CD14-positive monocyte (primary cell): ENCODE results near the gene FCN3. TPM values are rescaled to one million over a fixed set of nuclear protein-coding genes. Genes with fewer than 3 reads are reported as not detected.
A peak's percentile ranks its signal among the peaks of the same experiment; 100 is the strongest.

Source experiments
- DNase-seq, 3 donors: peaks; one replicate each; pipeline ENCODE4 v3.0.0-alpha.2; 2011 to 2022
- H2AFZ ChIP-seq: 2 replicates; pipeline ENCODE4 v1.6.0; 2012; ENCODE audit warnings: mild to moderate bottlenecking, low read depth, low read length, inconsistent platforms; ENCODE audit not compliant: insufficient read depth, poor library complexity, severe bottlenecking
- H3K27ac ChIP-seq, 2 donors: 1 replicate in 1 of 2; 2 replicates in 1 of 2; pipeline ENCODE4 v1.5.1; 2012 to 2013; ENCODE audit warnings: low read length in 2 of 2, control low read depth in 1 of 2, inconsistent platforms in 1 of 2, low read depth in 1 of 2, mild to moderate bottlenecking in 1 of 2
- H3K27me3 ChIP-seq, 2 donors: one replicate each; pipeline versions ENCODE4 v1.6.0 to v1.6.1; 2011 to 2013; ENCODE audit warnings: low read length in 2 of 2; ENCODE audit not compliant: control insufficient read depth in 2 of 2, insufficient read depth in 2 of 2
- H3K36me3 ChIP-seq, 2 donors: replicated peaks in 1 of 2; 1 replicate in 1 of 2; 2 replicates in 1 of 2; pipeline versions ENCODE4 v1.5.1 to v1.6.1; 2012 to 2013; ENCODE audit warnings: low read length in 2 of 2, control low read depth in 1 of 2, inconsistent platforms in 1 of 2, mild to moderate bottlenecking in 1 of 2; ENCODE audit not compliant: insufficient read depth in 2 of 2, control insufficient read depth in 1 of 2
- H3K4me1 ChIP-seq, 2 donors: 1 replicate in 1 of 2; 2 replicates in 1 of 2; pipeline versions ENCODE4 v1.5.1 to v1.6.1; 2012 to 2013; ENCODE audit warnings: low read length in 2 of 2, control low read depth in 1 of 2, inconsistent platforms in 1 of 2, mild to moderate bottlenecking in 1 of 2, moderate library complexity in 1 of 2; ENCODE audit not compliant: insufficient read depth in 2 of 2, control insufficient read depth in 1 of 2
- H3K4me2 ChIP-seq: replicated peaks from 2 replicates; pipeline ENCODE3; 2012; ENCODE audit warnings: low read length, moderate library complexity, mild to moderate bottlenecking; ENCODE audit not compliant: poor library complexity, severe bottlenecking; ENCODE audit errors: extremely low read depth
- H3K4me3 ChIP-seq, 3 experiments: fragments of 200-600 bp in 1 of 3; sonication (generic) in 1 of 3; replicated peaks in 1 of 3; 1 replicate in 2 of 3; 2 replicates in 1 of 3; pipeline ENCODE4 v1.5.1; 2011 to 2013; ENCODE audit warnings: low read length in 3 of 3, mild to moderate bottlenecking in 3 of 3, control low read depth in 2 of 3, low read depth in 2 of 3, inconsistent platforms in 1 of 3, moderate library complexity in 1 of 3
- H3K79me2 ChIP-seq: 2 replicates; pipeline ENCODE4 v1.6.0; 2012; ENCODE audit warnings: mild to moderate bottlenecking, control low read depth, inconsistent platforms, low read length, moderate library complexity; ENCODE audit not compliant: insufficient read depth
- H3K9ac ChIP-seq: 2 replicates; pipeline ENCODE4 v1.6.0; 2017; ENCODE audit warnings: low read length, mild to moderate bottlenecking; ENCODE audit not compliant: insufficient read depth, poor library complexity, severe bottlenecking
- H3K9me3 ChIP-seq, 2 donors: replicated peaks in 1 of 2; 1 replicate in 1 of 2; 2 replicates in 1 of 2; pipeline versions ENCODE4 v1.5.1 to v1.6.1; 2012 to 2013; ENCODE audit warnings: low read length in 2 of 2, control low read depth in 1 of 2; ENCODE audit not compliant: control insufficient read depth in 1 of 2, insufficient read depth in 1 of 2
- H4K20me1 ChIP-seq: 2 replicates; pipeline ENCODE4 v1.6.0; 2012; ENCODE audit warnings: mild to moderate bottlenecking, low read length, control low read depth, moderate library complexity; ENCODE audit not compliant: insufficient read depth
- H3K27ac Mint-ChIP-seq, 7 donors: one replicate each; pipeline ENCODE4 v1.8.0; 2020; ENCODE audit warnings: mild to moderate bottlenecking in 7 of 7, mixed read lengths in 7 of 7, moderate library complexity in 6 of 7, inconsistent platforms in 2 of 7
- H3K27me3 Mint-ChIP-seq, 3 donors: one replicate each; pipeline ENCODE4 v1.8.0; 2021 to 2022; ENCODE audit warnings: low read depth in 3 of 3, mild to moderate bottlenecking in 3 of 3, mixed read lengths in 3 of 3, moderate library complexity in 3 of 3, inconsistent platforms in 1 of 3
- H3K36me3 Mint-ChIP-seq, 2 donors: one replicate each; pipeline ENCODE4 v1.8.0; 2020; ENCODE audit warnings: mixed read lengths in 2 of 2, inconsistent platforms in 1 of 2, mild to moderate bottlenecking in 1 of 2
- H3K4me1 Mint-ChIP-seq: one replicate; pipeline ENCODE4 v1.8.0; 2020; ENCODE audit warnings: mild to moderate bottlenecking, mixed read lengths
- H3K4me3 Mint-ChIP-seq, 2 donors: one replicate each; pipeline ENCODE4 v1.8.0; 2020; ENCODE audit warnings: mild to moderate bottlenecking in 2 of 2, mixed read lengths in 2 of 2, moderate library complexity in 1 of 2
- H3K9me3 Mint-ChIP-seq, 7 donors: one replicate each; pipeline ENCODE4 v1.8.0; 2020 to 2022; ENCODE audit warnings: mixed read lengths in 7 of 7, mild to moderate bottlenecking in 6 of 7, moderate library complexity in 6 of 7, inconsistent platforms in 2 of 7
- CTCF ChIP-seq: fragments of 200-600 bp; IDR thresholded peaks from one replicate; pipeline ENCODE4 v1.8.0; 2022; ENCODE audit warnings: antibody characterized with exemption, mild to moderate bottlenecking
- WGBS: methylation state at CpG from one replicate; pipeline ENCODE4 v1.1.5; 2013; ENCODE audit warnings: missing lambda C conversion rate; ENCODE audit not compliant: insufficient coverage; 5-methylcytosine and 5-hydroxymethylcytosine counted together
- intact Hi-C, 2 donors: fragments of 100-400 bp; cut with micrococcal nuclease; formaldehyde crosslinking; loops; one replicate each; pipeline versions ENCODE4 v1.15.0 to v1.15.1; 2023
- polyA plus RNA-seq, 3 donors: library from polyadenylated mRNA; depleted of rRNA in 1 of 3; unstranded in 2 of 3; stranded (reverse) in 1 of 3; fragments of 300-500 nt in 2 of 3; fragments of >200 nt in 1 of 3; fragmentation: Illumina TruSeq in 2 of 3; gene quantifications; 1 replicate in 2 of 3; 2 replicates in 1 of 3; pipeline ENCODE4 v1.2.3, GENCODE V29; 2012 to 2021

The FCN3 gene
- polyA plus RNA-seq, 3 donors: not detected

DNA sequence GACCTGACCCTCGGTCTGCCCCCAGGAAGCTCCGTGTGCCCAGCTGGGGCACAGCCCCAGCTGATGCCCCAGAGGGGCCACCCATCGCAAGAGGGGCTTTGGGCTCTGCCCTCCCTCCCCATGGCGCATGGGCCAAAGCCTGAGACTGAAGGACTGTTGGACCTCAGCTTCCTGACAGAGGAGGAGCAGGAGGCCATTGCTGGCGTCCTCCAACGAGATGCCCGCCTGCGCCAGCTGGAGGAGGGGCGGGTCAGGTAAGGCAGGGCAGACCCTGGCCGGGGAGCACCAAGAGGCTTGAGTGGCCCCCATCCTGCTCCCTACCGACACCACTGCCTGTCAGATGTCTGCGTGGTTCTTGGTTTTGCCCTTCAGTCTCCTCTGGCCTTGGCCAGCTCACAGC, 29.4 kb downstream of the FCN3 start:
- Histone ChIP-seq H4K20me1 (peaks cover 4% of the 10 kb centered on the region), H3K36me3 (peaks cover 16 to 30% of the 10 kb centered on the region in 2 donors), H3K4me2 (no peak overlapping the region), H3K9me3 (no peaks in the 10 kb centered on the region), H3K27ac (no peak overlapping the region), H3K9ac (no peak overlapping the region), H3K27me3 (peaks cover 0 to 2% of the 10 kb centered on the region in 2 donors), H3K4me3 (no peak overlapping the region), H2AFZ (no peak overlapping the region), H3K4me1 (peaks cover 43 to 59% of the 10 kb centered on the region in 2 donors), H3K79me2 (peaks cover 35% of the 10 kb centered on the region)
- Mint-ChIP-seq H3K9me3 (peaks cover 0 to 2% (median 0%) of the 10 kb centered on the region in 7 donors), H3K27me3 (peaks cover 0 to 11% (median 0%) of the 10 kb centered on the region in 3 donors), H3K4me1 (peaks cover 52% of the 10 kb centered on the region), H3K27ac (no peak overlapping the region), H3K36me3 (peaks cover 27 to 35% of the 10 kb centered on the region in 2 donors), H3K4me3 (no peak overlapping the region)
- WGBS: 87% methylated on average over 12 of the region's 12 CpGs
- DNase-seq: no peak
- no peak for TF ChIP-seq CTCF
- intact Hi-C loops: no loop called here

DNA sequence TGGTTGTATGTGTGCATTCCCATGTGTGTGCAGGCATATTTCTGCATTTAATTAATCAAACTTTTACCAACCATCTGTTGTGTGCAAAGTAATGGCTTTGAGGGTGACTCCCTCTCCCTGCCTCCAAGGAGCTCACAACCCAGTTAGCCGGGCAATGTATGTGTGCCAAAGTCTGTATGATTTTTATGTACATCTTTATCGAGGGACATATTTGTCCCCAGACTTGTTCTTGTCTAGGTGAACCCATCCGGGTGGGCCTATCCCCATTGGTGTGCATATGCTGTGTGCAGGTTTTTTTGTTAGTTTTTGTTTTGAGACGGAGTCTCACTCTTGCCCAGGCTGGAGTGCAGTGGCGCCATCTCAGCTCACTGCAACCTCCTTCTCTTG, 31.0 kb downstream of the FCN3 start:
- Mint-ChIP-seq H3K27ac (peak overlapping the region; percentile 41 to 93 (median 80)), H3K36me3 (peaks cover 28 to 31% of the 10 kb centered on the region in 2 donors), H3K4me3 (peak overlapping the region; percentile 82 to 96), H3K4me1 (peaks cover 57% of the 10 kb centered on the region), H3K27me3 (peaks cover 0 to 4% (median 0%) of the 10 kb centered on the region in 3 donors), H3K9me3 (peaks cover 0 to 2% (median 0%) of the 10 kb centered on the region in 7 donors)
- Histone ChIP-seq H3K9me3 (no peaks in the 10 kb centered on the region), H3K4me3 (peak overlapping the region; percentile 39 to 87 (median 52)), H3K27ac (peak overlapping the region; percentile 80 to 89), H3K27me3 (no peaks in the 10 kb centered on the region), H4K20me1 (no peaks in the 10 kb centered on the region), H3K79me2 (peaks cover 35% of the 10 kb centered on the region), H3K4me2 (peak overlapping the region; percentile 96), H3K4me1 (peaks cover 44 to 55% of the 10 kb centered on the region in 2 donors), H2AFZ (peak overlapping the region; percentile 84), H3K36me3 (peaks cover 12 to 28% of the 10 kb centered on the region in 2 donors), H3K9ac (peak overlapping the region; percentile 76)
- TF ChIP-seq CTCF: no peak
- intact Hi-C loops: no loop called here
- WGBS: 58% methylated on average over 2 of the region's 5 CpGs
- no peak for DNase-seq
